CMK (cell line): ENCODE data around the gene POP7.

ENCODE experiments used
- DNase-seq: peaks from one replicate; pipeline ENCODE4 v3.0.0-alpha.2; 2010; ENCODE audit warnings: low read depth

The POP7 gene

GRCh38 chr7:100726996-100727761 is 21.3 kb downstream of the POP7 start:
- DNase-seq = no peak

- no peak for DNase-seq
Observed at GRCh38 chr7:100728196-100728595, 22.3 kb downstream of the POP7 start.

- no peak for DNase-seq
Observed at GRCh38 chr7:100730136-100730800, 24.3 kb downstream of the POP7 start.

GRCh38 chr7:100731937-100732636 is 26.2 kb downstream of the POP7 start:
- no peak for DNase-seq

GRCh38 chr7:100735730-100736129 is 29.8 kb downstream of the POP7 start:
- DNase-seq = no peak

GRCh38 chr7:100736671-100737070 is 30.8 kb downstream of the POP7 start:
- no peak for DNase-seq

GRCh38 chr7:100739934-100740333 is 34.0 kb downstream of the POP7 start:
- DNase-seq = no peak

- no peak for DNase-seq
Observed at GRCh38 chr7:100744605-100745004, 38.7 kb downstream of the POP7 start.

GRCh38 chr7:100745184-100745583 is 39.3 kb downstream of the POP7 start:
- DNase-seq = no peak

- no peak for DNase-seq
Observed at GRCh38 chr7:100752994-100753393, 47.1 kb downstream of the POP7 start.

- no peak for DNase-seq
Observed at GRCh38 chr7:100753750-100754149, 47.8 kb downstream of the POP7 start.
